Kidney epithelial cell (primary cell): ENCODE data around the gene MVP. TPM values are rescaled to one million over a fixed set of nuclear protein-coding genes. Genes with fewer than 3 reads are reported as not detected.

Experiments
- DNase-seq: peaks from one replicate; pipeline ENCODE4 v3.0.0-alpha.2; 2010; ENCODE audit warnings: low read depth
- H3K27me3 ChIP-seq: 2 replicates; pipeline ENCODE4 v1.6.0; 2011; ENCODE audit warnings: low read length; ENCODE audit not compliant: control insufficient read depth, insufficient read depth
- H3K36me3 ChIP-seq: 2 replicates; pipeline ENCODE4 v1.5.1; 2011; ENCODE audit warnings: low read length; ENCODE audit not compliant: control insufficient read depth, insufficient read depth
- H3K4me3 ChIP-seq: 2 replicates; pipeline ENCODE4 v1.5.1; 2011; ENCODE audit warnings: low read depth, mild to moderate bottlenecking, control low read depth, low read length
- CTCF ChIP-seq: IDR thresholded peaks from 2 replicates; pipeline ENCODE4 v1.5.1; 2011; ENCODE audit warnings: mild to moderate bottlenecking, moderate library complexity, low read length, control low read depth, inconsistent platforms; ENCODE audit not compliant: insufficient read depth, poor library complexity, severe bottlenecking
- total RNA-seq: library from RNA; depleted of rRNA; stranded (reverse); fragments of >200 nt; gene quantifications from 2 replicates; pipeline ENCODE4 v1.2.3, GENCODE V29; 2015

Gene MVP
- total RNA-seq, 1 donor from 2014 or later, result 194 TPM

- DNase-seq, result no peak
- TF ChIP-seq CTCF, result no peak
- H3K27me3 ChIP-seq, result no peaks in the 10 kb centered on the region
- H3K36me3 ChIP-seq, result no peaks in the 10 kb centered on the region
- H3K4me3 ChIP-seq, result peak overlapping the region; percentile 48
These were observed 1.4 kb downstream of the MVP start for GRCh38 chr16:29821643-29822115.

- Histone ChIP-seq H3K36me3 (no peaks in the 10 kb centered on the region), H3K4me3 (no peak overlapping the region), H3K27me3 (no peaks in the 10 kb centered on the region)
- DNase-seq, result peak; percentile 51
- TF ChIP-seq CTCF, result no peak
These were observed 4.4 kb downstream of the MVP start for GRCh38 chr16:29824589-29825144.

GRCh38 chr16:29825145-29826044 is 5.1 kb downstream of the MVP start:
- Histone ChIP-seq H3K36me3 (no peaks in the 10 kb centered on the region), H3K4me3 (no peak overlapping the region), H3K27me3 (no peaks in the 10 kb centered on the region)
- no peak for DNase-seq
- TF ChIP-seq CTCF, result no peak

- DNase-seq, result no peak
- no peak for TF ChIP-seq CTCF
- H3K4me3 ChIP-seq, result no peak overlapping the region
- no peaks in the 10 kb centered on the region for H3K27me3 ChIP-seq
- H3K36me3 ChIP-seq, result peaks cover 2% of the 10 kb centered on the region
These were observed 6.1 kb downstream of the MVP start for GRCh38 chr16:29826342-29826695.

- no peak for TF ChIP-seq CTCF
- Histone ChIP-seq H3K27me3 (no peaks in the 10 kb centered on the region), H3K4me3 (no peak overlapping the region), H3K36me3 (peaks cover 4% of the 10 kb centered on the region)
- DNase-seq, result no peak
These were observed 10.5 kb downstream of the MVP start for GRCh38 chr16:29830774-29831173.
